Fibroblast of the aortic adventitia (primary cell): ENCODE results near the gene SLC4A1AP. TPM values are rescaled to one million over a fixed set of nuclear protein-coding genes. Genes with fewer than 3 reads are reported as not detected.

Experiments
- DNase-seq: peaks from one replicate; pipeline ENCODE4 v3.0.0-alpha.2; 2010; ENCODE audit warnings: low read depth
- H3K4me3 ChIP-seq: 2 replicates; pipeline ENCODE4 v1.5.1; 2011; ENCODE audit warnings: low read depth, mild to moderate bottlenecking, control low read depth, low read length, moderate library complexity
- total RNA-seq: library from RNA; depleted of rRNA; stranded (reverse); fragments of >200 nt; gene quantifications from 2 replicates; pipeline ENCODE4 v1.2.3, GENCODE V29; 2012; ENCODE audit warnings: low replicate concordance
- TF ChIP-seq, protein P1 (sequence below): IDR thresholded peaks from 2 replicates; pipeline ENCODE4 v1.5.1; 2011; ENCODE audit warnings: mild to moderate bottlenecking, low read length, control low read depth, inconsistent platforms; ENCODE audit not compliant: insufficient read depth

The SLC4A1AP gene
- total RNA-seq, 1 donor: 25.9 TPM

GRCh38 chr2:27638709-27639108 lies 25.0 kb upstream of the SLC4A1AP start:
- TF ChIP-seq, protein P1, sequence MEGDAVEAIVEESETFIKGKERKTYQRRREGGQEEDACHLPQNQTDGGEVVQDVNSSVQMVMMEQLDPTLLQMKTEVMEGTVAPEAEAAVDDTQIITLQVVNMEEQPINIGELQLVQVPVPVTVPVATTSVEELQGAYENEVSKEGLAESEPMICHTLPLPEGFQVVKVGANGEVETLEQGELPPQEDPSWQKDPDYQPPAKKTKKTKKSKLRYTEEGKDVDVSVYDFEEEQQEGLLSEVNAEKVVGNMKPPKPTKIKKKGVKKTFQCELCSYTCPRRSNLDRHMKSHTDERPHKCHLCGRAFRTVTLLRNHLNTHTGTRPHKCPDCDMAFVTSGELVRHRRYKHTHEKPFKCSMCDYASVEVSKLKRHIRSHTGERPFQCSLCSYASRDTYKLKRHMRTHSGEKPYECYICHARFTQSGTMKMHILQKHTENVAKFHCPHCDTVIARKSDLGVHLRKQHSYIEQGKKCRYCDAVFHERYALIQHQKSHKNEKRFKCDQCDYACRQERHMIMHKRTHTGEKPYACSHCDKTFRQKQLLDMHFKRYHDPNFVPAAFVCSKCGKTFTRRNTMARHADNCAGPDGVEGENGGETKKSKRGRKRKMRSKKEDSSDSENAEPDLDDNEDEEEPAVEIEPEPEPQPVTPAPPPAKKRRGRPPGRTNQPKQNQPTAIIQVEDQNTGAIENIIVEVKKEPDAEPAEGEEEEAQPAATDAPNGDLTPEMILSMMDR: no peak
- peak; percentile 25 for DNase-seq

GRCh38 chr2:27640722-27641245 lies 22.9 kb upstream of the SLC4A1AP start:
- H3K4me3 ChIP-seq: no peak overlapping the region
- TF ChIP-seq, protein P1: no peak
- DNase-seq: no peak

More at GRCh38 chr2:27638709-27639108, 25.0 kb upstream of the SLC4A1AP start:
- H3K4me3 ChIP-seq: no peak overlapping the region

- no peak overlapping the region for H3K4me3 ChIP-seq
- DNase-seq: no peak
- TF ChIP-seq, protein P1: no peak
These were observed 18.5 kb upstream of the SLC4A1AP start for GRCh38 chr2:27645197-27645596.

DNA sequence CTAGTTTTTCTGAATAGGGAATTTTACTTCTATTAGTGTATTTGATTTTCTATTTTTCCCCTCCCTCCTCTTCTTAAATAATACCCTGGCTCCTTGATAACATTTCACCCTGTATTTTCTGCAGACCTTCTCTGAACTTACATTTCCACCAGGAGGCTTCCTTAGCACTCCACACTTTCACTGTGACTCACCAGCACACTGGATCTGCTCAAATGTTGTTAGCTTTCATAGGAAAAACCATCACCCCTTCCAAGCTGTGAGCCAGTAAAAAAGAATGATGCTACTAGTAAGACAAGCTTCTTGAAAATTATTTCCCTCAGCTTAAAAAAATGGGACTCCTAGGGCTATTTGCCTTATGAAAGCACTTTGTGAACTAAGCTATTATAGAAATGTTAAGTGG lies 16.4 kb upstream of the SLC4A1AP start:
- TF ChIP-seq, protein P1: no peak
- no peak overlapping the region for H3K4me3 ChIP-seq
- peak; percentile 27 for DNase-seq

GRCh38 chr2:27647737-27648136 lies 16.0 kb upstream of the SLC4A1AP start:
- H3K4me3 ChIP-seq: no peak overlapping the region
- TF ChIP-seq, protein P1: no peak
- DNase-seq: no peak

DNA sequence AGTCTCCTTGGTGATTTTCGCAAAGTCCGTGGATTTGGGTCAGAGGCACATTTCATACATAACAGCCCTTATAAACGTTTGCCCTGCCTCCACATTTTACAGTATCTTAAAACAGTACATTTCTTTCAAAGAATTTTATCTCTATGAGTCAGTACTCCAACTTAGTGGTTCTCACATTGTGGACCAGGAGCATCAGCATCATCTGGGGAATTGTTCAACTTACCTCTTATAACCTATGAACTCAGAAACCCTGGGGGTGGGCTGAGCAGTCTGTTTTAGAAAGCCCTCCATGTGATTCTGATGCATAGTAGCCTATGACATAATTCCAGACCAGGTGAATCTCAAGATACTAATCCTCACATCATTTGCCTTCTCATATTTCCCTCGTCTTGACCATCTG lies 12.6 kb upstream of the SLC4A1AP start:
- H3K4me3 ChIP-seq: no peak overlapping the region
- DNase-seq: no peak
- TF ChIP-seq, protein P1: no peak

- no peak overlapping the region for H3K4me3 ChIP-seq
- no peak for DNase-seq
- TF ChIP-seq, protein P1: no peak
These were observed 11.3 kb upstream of the SLC4A1AP start for GRCh38 chr2:27652341-27652740.
